ENCODE results near the gene BRIP1. TPM values are rescaled to one million over a fixed set of nuclear protein-coding genes. Genes with fewer than 3 reads are reported as not detected.
A peak's percentile ranks its signal among the peaks of the same experiment; 100 is the strongest.

The BRIP1 gene
- total and polyA plus RNA-seq, 4 donors: 0.21 to 4.3 (median 0.82) TPM

GRCh38 chr17:61904094-61904710 lies 40.9 kb upstream of the BRIP1 start:
- ATAC-seq (ENCODE audit: insufficient read depth, low FRiP score): no peak
- TF ChIP-seq CTCF (IDR thresholded peaks at IDR 0.05; ENCODE audit: control extremely low read depth, extremely low read depth): no peak
- Histone ChIP-seq H3K27ac (ENCODE audit: low read depth in 1 of 2, low read length in 1 of 2) (no peak overlapping the region), H3K36me3 (ENCODE audit: control insufficient read depth in 4 of 4, insufficient read depth in 4 of 4, low read length in 4 of 4) (peaks cover 9 to 42% (median 14%) of the 10 kb centered on the region in 4 donors), H3K4me3 (no peak overlapping the region), H3K9me3 (ENCODE audit: control insufficient read depth in 4 of 4, insufficient read depth in 3 of 4, low read length in 3 of 4) (no peaks in the 10 kb centered on the region), H3K4me1 (ENCODE audit: control insufficient read depth in 5 of 5, insufficient read depth in 5 of 5, low read length in 5 of 5) (no peaks in the 10 kb centered on the region), H3K9ac (ENCODE audit: insufficient read depth in 1 of 2, low read length in 2 of 2) (no peak overlapping the region), H3K27me3 (ENCODE audit: control insufficient read depth in 3 of 3, insufficient read depth in 3 of 3, low read length in 2 of 3) (no peaks in the 10 kb centered on the region)
- 87 to 89% methylated on average over 5 of the region's 5 CpGs for whole genome bisulfite sequencing, 2 donors
- peak in 1 of 3 donors; percentile 1 for DNase-seq

GRCh38 chr17:61903251-61903650 lies 39.9 kb upstream of the BRIP1 start:
- no peak for ATAC-seq (ENCODE audit: insufficient read depth, low FRiP score)
- H3K36me3 ChIP-seq (ENCODE audit: control insufficient read depth in 4 of 4, insufficient read depth in 4 of 4, low read length in 4 of 4): peaks cover 11 to 41% (median 16%) of the 10 kb centered on the region in 4 donors
- no peak overlapping the region for H3K9ac ChIP-seq (ENCODE audit: insufficient read depth in 1 of 2, low read length in 2 of 2)
- no peaks in the 10 kb centered on the region for H3K9me3 ChIP-seq (ENCODE audit: control insufficient read depth in 4 of 4, insufficient read depth in 3 of 4, low read length in 3 of 4)
- no peak for TF ChIP-seq CTCF (IDR thresholded peaks at IDR 0.05; ENCODE audit: control extremely low read depth, extremely low read depth)
- H3K4me3 ChIP-seq: no peak overlapping the region
- H3K4me1 ChIP-seq (ENCODE audit: control insufficient read depth in 5 of 5, insufficient read depth in 5 of 5, low read length in 5 of 5): no peaks in the 10 kb centered on the region
- H3K27me3 ChIP-seq (ENCODE audit: control insufficient read depth in 3 of 3, insufficient read depth in 3 of 3, low read length in 2 of 3): no peaks in the 10 kb centered on the region
- 99 to 100% methylated on average over 3 of the region's 3 CpGs for WGBS, 2 donors
- DNase-seq: no peak
- no peak overlapping the region for H3K27ac ChIP-seq (ENCODE audit: low read depth in 1 of 2, low read length in 1 of 2)

DNA sequence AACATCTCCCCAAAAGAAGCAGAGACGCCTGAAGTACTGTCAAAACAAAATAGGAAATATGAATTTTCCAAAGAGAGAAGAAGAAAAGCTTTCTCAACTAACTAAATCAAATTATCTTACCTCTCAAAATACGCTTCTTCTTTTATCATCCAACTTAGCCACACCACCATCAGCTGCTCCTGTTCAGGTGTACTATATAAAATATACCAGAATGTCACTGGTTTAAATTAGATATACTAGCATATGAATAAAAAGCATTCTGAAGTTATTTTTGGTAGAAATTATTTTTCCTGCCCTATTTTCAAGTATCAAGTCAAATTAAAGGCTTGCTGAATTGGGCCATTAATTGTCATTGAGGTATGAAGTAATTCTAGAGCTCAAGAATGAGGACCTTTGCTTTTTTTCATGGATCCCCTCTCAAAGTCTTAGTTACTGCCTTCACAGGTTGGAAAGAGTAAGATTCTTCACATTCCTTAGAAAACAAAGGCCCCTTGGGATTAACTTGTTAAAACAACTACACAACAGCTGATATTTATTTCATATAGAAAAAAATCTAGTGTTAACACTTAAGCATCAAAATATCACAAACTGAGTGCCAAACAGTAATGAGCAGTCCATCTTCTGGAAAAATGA lies 34.3 kb upstream of the BRIP1 start:
- Histone ChIP-seq H3K27me3 (ENCODE audit: control insufficient read depth in 3 of 3, insufficient read depth in 3 of 3, low read length in 2 of 3) (no peaks in the 10 kb centered on the region), H3K4me3 (no peak overlapping the region), H3K4me1 (ENCODE audit: control insufficient read depth in 5 of 5, insufficient read depth in 5 of 5, low read length in 5 of 5) (no peaks in the 10 kb centered on the region), H3K27ac (ENCODE audit: low read depth in 1 of 2, low read length in 1 of 2) (no peak overlapping the region), H3K9me3 (ENCODE audit: control insufficient read depth in 4 of 4, insufficient read depth in 3 of 4, low read length in 3 of 4) (no peaks in the 10 kb centered on the region), H3K36me3 (ENCODE audit: control insufficient read depth in 4 of 4, insufficient read depth in 4 of 4, low read length in 4 of 4) (peaks cover 7 to 20% (median 11%) of the 10 kb centered on the region in 4 donors), H3K9ac (ENCODE audit: insufficient read depth in 1 of 2, low read length in 2 of 2) (no peak overlapping the region)
- TF ChIP-seq CTCF (IDR thresholded peaks at IDR 0.05; ENCODE audit: control extremely low read depth, extremely low read depth): no peak
- no peak for ATAC-seq (ENCODE audit: insufficient read depth, low FRiP score)
- DNase-seq: no peak
- WGBS, 2 donors: 94 to 96% methylated on average over 2 of the region's 2 CpGs

Measured in lung (tissue), 12 donors.